HG02840 (cell line): ENCODE results near the gene ANKRD35.

Experiments
- ATAC-seq: cut with Tn5 transposase; IDR thresholded peaks from one replicate; pipeline ENCODE4 v1.9.1; 2021; ENCODE audit warnings: mild to moderate bottlenecking, moderate library complexity, moderate number of reproducible peaks; ENCODE audit not compliant: unreplicated experiment, low FRiP score

Gene ANKRD35

GRCh38 chr1:145895471-145895870 is 9.8 kb upstream of the ANKRD35 start:
- no peak for ATAC-seq

- ATAC-seq = no peak
Observed at GRCh38 chr1:145893306-145894055, 7.8 kb upstream of the ANKRD35 start.

DNA sequence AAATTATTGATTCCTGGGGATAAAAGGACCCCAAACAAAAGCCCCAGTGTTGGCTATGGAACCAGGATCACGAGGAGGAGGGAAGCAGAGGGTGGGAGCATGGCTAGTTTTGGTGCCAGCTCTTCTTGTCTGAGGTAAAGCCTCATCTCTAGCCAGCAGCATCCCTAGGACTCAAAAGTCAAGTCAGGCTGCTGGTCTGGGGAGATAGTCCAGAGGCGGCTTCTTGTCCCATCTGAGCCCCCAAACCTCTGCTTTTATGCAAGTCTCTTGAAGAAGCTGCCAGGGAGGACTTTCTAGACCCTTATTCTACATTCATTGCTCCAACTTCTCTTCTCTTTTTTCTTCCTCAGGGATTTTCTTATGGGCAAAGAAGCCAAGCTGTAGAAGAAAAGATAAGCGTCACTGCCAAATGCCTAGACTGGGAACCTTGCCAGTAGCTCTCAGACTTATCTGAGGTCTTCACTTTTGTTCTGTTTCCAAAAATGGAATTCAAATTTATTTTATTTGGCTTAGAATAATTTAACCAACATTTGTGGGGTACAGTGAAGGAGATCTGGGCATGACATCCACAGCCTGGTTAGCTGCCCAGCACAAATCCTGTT is 6.9 kb upstream of the ANKRD35 start:
- no peak for ATAC-seq

DNA sequence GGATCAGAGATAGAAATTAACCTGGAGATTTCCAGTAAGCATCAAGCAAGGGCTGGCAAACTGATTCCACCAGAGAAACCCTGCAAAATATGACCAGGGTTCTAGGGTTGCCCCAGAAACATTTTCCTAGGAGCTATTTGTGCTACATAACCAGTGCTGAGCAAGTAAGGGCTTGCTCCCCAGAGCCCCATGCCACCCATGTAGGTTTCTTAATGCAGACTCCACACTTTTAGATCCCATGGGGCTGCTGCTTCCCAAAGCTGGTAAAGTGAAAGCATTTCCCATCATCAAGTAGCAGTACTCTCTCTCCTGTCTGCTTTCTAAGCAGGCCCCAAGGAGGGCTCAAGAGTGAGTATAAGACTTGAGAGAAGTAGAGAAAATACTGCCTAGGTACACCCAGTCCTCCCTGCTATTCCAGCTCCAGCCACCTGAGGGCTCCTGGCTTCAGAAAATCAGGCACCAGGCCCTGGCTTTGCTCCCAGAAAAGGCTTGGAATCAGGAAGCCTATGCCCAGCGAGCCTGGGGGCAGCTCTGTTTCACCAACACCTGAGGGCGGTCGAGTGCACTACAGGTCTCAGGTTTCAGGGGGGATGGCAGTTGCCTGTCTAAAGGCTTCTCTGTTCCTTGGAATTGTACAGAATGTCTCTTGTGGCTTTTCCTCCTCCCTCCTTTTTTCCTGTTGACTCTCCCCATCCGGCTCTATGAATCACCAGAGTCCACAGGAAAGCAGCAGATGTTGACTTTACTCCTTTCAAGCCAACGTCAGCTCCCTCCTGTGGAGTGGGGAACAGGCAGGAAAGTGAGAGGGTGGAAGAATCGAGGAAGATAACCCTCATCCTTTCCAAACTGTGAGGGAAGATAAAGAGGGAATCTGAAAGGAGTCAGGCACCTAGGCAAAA is 6.2 kb upstream of the ANKRD35 start:
- no peak for ATAC-seq

DNA sequence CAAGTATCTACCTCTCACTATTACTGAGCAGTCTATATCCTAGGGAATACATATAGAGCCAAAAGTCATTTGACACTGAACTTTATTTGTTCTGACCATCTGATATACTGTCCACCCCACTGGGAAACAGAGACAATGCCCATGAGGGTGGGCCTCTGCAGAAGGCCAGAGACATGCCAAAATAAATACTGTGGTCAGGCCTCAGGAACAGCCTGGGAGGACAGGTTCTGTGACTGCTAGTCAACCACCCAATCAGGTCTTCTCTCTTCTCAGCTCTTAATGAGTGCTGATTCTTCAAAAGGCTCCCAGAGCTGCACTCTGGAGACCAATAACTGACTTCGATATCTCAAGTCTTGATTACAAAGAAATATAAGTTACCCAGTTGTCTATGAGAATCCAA is 5.5 kb upstream of the ANKRD35 start:
- ATAC-seq = no peak

- no peak for ATAC-seq
Observed at GRCh38 chr1:145889722-145890121, 4.1 kb upstream of the ANKRD35 start.

DNA sequence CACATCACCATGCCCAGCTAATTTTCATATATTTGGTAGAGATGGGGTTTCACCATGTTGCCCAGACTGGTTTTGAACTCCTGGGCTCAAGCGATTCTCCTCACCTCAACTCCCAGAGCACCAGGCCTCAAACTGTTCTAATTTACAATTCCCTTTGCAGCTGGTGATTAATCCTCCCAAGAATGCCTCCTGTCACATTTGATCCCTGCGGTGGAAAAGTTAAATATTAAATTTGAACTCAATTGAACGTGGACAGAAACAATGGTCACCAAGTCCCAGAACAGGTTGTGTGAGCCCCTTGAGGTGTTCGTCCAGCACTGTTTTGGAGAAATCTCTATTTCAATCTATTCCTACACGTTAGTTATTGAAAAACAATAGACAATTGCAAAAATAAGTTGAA is 2.0 kb upstream of the ANKRD35 start:
- ATAC-seq = no peak

DNA sequence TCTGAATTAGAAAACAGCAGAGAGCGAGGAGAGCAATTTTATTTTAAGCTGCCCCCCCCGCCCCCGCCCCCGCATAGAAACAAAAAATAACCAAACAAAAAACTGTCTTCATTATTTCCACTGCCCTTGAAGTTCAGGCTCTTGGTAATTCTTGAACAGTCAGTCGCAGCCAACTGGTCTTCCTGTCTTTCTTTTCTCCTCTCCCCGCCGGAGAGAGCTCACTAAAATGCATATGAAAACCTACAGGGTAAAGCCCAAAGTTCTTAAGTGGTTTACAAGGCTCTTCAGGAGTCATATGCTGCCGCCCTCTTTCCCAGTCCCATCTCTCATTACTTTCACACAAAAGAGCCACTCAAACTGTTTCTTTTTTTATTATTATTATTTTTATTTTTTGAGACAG is 1.1 kb upstream of the ANKRD35 start:
- ATAC-seq = no peak

DNA sequence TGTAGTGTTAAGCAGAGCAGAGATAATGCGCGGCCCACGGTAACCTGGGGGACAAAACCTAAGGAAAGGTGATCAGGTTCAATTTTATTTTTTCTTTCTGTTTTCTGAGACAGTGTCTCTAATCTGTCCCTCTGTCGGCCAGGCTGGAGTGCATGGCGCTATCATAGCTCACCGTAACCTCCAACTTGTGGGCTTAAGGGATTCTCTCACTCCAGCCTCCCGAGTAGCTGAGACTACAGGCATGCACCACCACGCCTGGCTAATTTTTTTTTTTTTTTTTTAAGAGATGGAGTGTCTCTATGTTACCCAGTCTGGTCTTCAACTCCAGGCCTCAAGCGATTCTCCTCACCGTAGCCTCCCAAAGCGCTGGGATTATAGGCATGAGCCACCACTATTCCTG is 724 bp upstream of the ANKRD35 start:
- ATAC-seq = no peak

DNA sequence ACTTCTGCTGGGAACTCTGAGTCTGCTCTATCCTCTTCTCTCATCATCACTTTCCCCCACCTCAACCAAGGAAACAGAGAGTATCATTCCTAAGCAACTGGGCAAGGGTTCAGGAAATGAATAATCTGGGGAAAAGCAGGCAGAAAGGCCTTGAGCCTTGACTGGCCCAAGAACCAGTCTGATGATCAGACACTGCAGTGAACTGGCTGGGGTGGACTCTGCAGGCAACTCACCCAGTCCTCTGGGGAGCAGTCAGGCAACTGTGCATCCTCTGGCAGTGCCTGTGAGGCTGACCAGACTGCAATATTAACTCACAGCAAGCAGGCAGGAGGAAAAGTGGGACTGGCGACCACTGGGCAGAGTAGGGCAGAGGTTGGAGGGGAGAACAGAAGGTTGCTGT is 991 bp downstream of the ANKRD35 start:
- ATAC-seq = no peak

DNA sequence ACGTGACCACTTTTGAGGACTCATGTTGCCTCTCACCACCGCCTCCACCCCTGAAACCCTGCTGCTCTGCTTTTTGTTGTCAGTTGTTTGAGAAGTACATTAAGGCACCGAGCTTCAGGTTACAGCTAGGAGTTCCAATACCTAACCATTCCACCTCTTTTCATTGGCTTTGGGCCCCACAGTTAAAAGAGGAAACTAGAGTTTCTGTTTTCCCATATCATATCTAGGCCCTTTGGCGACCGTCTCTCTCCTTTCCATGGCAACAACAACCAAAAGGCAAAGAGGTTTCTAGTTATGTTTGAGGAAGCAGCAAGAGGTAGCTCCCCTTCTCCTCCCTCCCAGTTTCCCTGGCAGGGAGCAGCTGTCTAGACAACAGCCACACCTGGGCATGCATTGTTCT is 5.9 kb downstream of the ANKRD35 start:
- no peak for ATAC-seq

DNA sequence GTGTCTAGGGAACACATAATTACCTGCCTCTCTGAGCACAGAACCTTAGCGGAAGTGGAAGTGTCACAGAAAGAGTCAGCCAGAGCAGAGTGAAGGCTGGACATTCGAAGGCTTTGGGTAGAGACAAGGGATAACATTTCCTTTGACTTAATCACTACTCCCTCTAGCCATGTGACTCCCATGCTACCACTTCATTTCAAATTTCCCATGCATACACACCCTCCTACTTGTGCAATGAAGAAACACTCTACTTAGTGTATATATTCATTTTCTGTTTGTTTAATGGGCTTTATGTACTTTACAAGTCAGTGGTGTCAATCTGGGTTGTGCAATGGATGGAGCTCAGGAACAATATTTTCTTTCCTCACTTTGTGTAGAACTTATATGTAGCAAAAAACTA is 6.9 kb downstream of the ANKRD35 start:
- ATAC-seq = no peak

DNA sequence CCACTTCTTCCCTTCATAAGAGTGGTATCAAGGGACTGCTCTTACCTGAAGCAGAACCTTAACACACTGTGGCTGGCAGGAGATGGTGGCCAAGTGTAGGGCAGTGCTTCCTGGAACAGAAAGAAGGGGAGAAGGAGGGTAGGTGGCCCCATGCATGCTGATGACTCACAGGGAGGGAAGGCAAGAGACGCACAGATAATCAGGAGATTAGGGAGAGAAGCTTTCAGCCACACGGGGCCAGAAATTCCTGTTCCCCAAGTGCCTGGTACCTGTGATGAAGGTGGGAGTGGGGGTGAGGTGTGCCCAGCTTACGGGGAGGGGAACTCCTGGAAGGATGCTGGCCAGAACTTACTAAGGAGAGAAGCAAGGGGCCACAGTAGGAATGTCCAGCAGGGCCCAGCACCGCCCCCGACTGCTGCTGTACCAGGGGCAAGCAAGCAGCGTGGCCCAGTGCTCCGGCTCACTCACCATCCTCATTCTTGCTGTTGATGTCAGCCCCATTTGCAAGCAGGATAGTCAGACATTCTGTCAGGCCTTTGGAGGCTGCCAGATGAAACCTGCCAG is 7.7 kb downstream of the ANKRD35 start:
- ATAC-seq = no peak

GRCh38 chr1:145874646-145875045 is 11.0 kb downstream of the ANKRD35 start:
- no peak for ATAC-seq

GRCh38 chr1:145871994-145872924 is 13.4 kb downstream of the ANKRD35 start:
- no peak for ATAC-seq

- no peak for ATAC-seq
Observed at GRCh38 chr1:145868232-145868631, 17.4 kb downstream of the ANKRD35 start.

GRCh38 chr1:145863282-145864018 is 22.2 kb downstream of the ANKRD35 start:
- no peak for ATAC-seq

DNA sequence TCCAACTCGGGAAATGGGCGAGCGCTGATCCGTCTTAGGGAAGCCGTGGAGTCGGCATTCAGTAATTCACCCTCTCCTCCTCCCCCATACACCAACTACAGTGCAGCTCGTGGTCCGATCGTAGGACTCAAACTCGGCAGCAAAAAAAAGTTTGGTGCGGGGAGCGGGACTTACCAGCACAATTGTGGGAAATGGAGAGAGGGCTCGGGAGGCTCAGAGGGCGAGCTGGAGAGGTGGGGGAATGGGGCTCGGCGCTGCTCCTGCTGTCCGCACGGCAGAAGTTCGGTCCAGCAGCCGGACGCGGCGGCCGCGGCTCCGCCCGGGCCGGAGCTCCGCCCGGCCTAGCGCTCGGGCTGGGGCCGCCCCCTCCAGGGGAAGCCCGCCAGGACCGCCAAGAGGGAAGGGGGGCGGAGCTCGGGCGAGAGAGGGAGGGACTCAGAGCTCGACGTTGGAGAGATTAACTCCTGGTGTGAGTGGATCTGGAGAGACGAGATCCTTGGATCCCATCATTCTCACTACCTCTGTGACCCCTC is 26.1 kb downstream of the ANKRD35 start:
- peak; percentile 54 for ATAC-seq

DNA sequence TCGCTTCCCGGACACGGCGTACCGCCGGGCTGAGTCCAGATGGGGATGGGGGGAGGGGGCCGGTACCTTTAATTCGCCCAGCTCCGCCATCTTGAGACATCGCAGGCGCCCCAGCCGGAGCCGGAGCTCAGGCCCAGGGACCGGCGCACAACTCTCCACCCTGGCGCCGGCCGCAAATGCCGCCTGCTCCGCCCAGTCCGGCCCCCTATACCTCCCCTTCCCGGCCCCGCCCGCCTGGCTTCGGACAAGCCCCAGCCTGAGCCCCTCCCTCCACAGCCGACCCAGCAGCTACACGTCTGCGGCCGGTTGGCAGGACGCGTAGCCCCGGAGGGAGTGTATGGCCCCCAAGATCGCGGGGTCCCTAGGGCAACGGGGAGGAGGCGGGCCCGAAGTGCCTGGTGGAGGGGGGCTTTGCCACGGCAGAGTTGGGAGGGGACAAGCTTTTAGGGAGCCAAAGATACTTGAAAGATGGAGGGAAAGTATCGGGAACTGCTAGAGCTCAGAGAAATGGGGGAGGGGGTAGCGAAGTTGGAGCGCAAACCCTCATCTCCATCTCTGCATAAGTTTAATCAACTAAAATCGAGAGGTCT is 26.7 kb downstream of the ANKRD35 start, which contains the start of gene PIAS3:
Gene PIAS3 (minus strand): TSS at position 181 of the 590 bp plus-strand sequence. CDS start 91 bp downstream, at position 90.
- ATAC-seq = peak; percentile 73
